ENCODE data around the gene SNX22.

DNA sequence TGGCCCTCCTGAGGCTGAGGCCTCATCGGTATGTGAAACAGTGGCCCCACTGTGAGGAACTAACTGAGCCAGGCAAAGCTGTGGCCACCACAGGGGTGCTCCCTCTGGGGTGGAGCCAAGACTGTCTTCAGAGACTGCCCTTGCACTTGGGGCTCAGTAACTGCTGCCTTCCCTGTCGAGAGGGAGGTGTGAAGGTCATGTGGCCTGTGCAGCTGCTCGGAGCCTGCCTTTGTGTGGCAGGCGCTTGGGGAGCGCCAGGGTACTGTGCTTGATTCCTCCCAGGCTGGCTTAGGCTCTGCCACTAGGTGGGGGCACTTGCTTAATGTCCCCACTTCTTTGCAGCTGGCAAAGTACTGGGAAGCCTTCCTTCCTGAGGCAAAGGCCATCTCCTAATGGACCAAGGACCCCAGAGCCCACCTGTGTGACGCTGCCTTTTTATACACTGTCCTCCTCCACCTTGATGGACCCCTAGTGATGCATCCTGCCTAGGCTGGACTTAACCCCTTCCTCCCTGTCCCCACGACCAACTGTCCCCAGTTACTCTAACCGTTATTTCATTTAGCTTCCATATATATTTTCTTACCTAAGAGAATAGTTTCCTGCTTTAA lies 14.2 kb upstream of the SNX22 start:
- TF ChIP-seq, protein P1, sequence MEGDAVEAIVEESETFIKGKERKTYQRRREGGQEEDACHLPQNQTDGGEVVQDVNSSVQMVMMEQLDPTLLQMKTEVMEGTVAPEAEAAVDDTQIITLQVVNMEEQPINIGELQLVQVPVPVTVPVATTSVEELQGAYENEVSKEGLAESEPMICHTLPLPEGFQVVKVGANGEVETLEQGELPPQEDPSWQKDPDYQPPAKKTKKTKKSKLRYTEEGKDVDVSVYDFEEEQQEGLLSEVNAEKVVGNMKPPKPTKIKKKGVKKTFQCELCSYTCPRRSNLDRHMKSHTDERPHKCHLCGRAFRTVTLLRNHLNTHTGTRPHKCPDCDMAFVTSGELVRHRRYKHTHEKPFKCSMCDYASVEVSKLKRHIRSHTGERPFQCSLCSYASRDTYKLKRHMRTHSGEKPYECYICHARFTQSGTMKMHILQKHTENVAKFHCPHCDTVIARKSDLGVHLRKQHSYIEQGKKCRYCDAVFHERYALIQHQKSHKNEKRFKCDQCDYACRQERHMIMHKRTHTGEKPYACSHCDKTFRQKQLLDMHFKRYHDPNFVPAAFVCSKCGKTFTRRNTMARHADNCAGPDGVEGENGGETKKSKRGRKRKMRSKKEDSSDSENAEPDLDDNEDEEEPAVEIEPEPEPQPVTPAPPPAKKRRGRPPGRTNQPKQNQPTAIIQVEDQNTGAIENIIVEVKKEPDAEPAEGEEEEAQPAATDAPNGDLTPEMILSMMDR (IDR thresholded peaks at IDR 0.05; ENCODE audit: low read length), result no peak
- TF ChIP-seq EZH2 (optimal IDR thresholded peaks at IDR 0.05; ENCODE audit: low read depth, low read length), result no peak
